Stimulated activated CD4-positive, alpha-beta T cell treated with anti-CD3 and anti-CD28 coated beads, TNF-alpha, amount 100 ng/mL, for 4 hours (primary cell): ENCODE results near the gene SH2D4B.

Experiments used
- DNase-seq, 3 experiments: peaks; one replicate each; pipeline ENCODE4 v3.0.0-alpha.2; 2020; ENCODE audit warnings: low read depth in 3 of 3

The SH2D4B gene

GRCh38 chr10:80537736-80538480 lies at the start of gene SH2D4B:
Gene SH2D4B (plus strand): TSS chr10:80537902. CDS start chr10:80538332, 430 bp downstream.
- DNase-seq, result no peak

GRCh38 chr10:80488539-80489066 lies 49.1 kb upstream of the SH2D4B start:
- no peak for DNase-seq

- no peak for DNase-seq
Observed at GRCh38 chr10:80489371-80490112, 48.2 kb upstream of the SH2D4B start.

GRCh38 chr10:80491251-80492102 lies 46.2 kb upstream of the SH2D4B start:
- no peak for DNase-seq

- no peak for DNase-seq
Observed at GRCh38 chr10:80492848-80493521, 44.7 kb upstream of the SH2D4B start.

- DNase-seq, result no peak
Observed at GRCh38 chr10:80493522-80494051, 44.1 kb upstream of the SH2D4B start.

- no peak for DNase-seq
Observed at GRCh38 chr10:80496555-80497172, 41.0 kb upstream of the SH2D4B start.

GRCh38 chr10:80497187-80498077 lies 40.3 kb upstream of the SH2D4B start:
- no peak for DNase-seq

GRCh38 chr10:80498078-80498832 lies 39.4 kb upstream of the SH2D4B start:
- no peak for DNase-seq

- peak in 1 of 3 experiments; percentile 26 for DNase-seq
Observed at GRCh38 chr10:80498833-80499741, 38.6 kb upstream of the SH2D4B start.

GRCh38 chr10:80500572-80501380 lies 36.9 kb upstream of the SH2D4B start:
- no peak for DNase-seq

GRCh38 chr10:80501381-80501912 lies 36.3 kb upstream of the SH2D4B start:
- DNase-seq, result no peak

- DNase-seq, result no peak
Observed at GRCh38 chr10:80501913-80502521, 35.7 kb upstream of the SH2D4B start.

- no peak for DNase-seq
Observed at GRCh38 chr10:80502621-80503583, 34.8 kb upstream of the SH2D4B start.

GRCh38 chr10:80503584-80504157 lies 34.0 kb upstream of the SH2D4B start:
- DNase-seq, result no peak
